ENCODE measurements around the gene RBP3. TPM values are rescaled to one million over a fixed set of nuclear protein-coding genes. Genes with fewer than 3 reads are reported as not detected.

The RBP3 gene
- total RNA-seq, 1 experiment from 2014 or later: not detected

GRCh38 chr10:47319784-47320183, 28.4 kb upstream of the RBP3 start:
- DNase-seq (ENCODE audit: low read depth, low spot score) (no peak), ATAC-seq (no peak)
- no peaks in the 10 kb centered on the region for H3K36me3 ChIP-seq (ENCODE audit: control insufficient read depth, insufficient read depth, low read length)
- H3K4me1 ChIP-seq (ENCODE audit: control insufficient read depth, insufficient read depth, low read length): no peaks in the 10 kb centered on the region
- no peak for TF ChIP-seq SIN3A (IDR thresholded peaks at IDR 0.05; ENCODE audit: borderline replicate concordance, insufficient read depth, low read depth, low read length)
- no peak for TF ChIP-seq CTCF (IDR thresholded peaks at IDR 0.05)
- no peak for TF ChIP-seq TCF7L2 (IDR thresholded peaks at IDR 0.05; ENCODE audit: low read depth, low read length)
- no peak for TF ChIP-seq REST (IDR thresholded peaks at IDR 0.05; ENCODE audit: insufficient read depth in 1 of 2, low read depth in 2 of 2, low read length in 1 of 2)
- TF ChIP-seq POLR2AphosphoS5 (IDR thresholded peaks at IDR 0.05; ENCODE audit: low read depth, low read length): no peak
- H3K4me3 ChIP-seq (ENCODE audit: low read depth in 2 of 2, low read length in 2 of 2): no peak overlapping the region
- intact Hi-C loops (cut with micrococcal nuclease; ENCODE audit: unreplicated experiment) (no loop called here), in situ Hi-C loops (cut with HindIII; ENCODE audit: low pct_unique_long_range_greater_than_20kb, low sequenced_read_pairs) (no loop called here)
- BruUV-seq (replicated peaks): no TSS peak
- H3K27me3 ChIP-seq (ENCODE audit: control insufficient read depth, insufficient read depth, low read length): peaks cover 6% of the 10 kb centered on the region; the same call in 1 of the 2 replicates
- H3K27ac ChIP-seq (ENCODE audit: low read length): no peak overlapping the region
- no peaks in the 10 kb centered on the region for H3K9me3 ChIP-seq (ENCODE audit: control insufficient read depth, insufficient read depth, low read depth, low read length)
- POLR2A ChIA-PET: no interaction called here
- CTCF ChIA-PET: no interaction called here

GRCh38 chr10:47320812-47321211, 27.4 kb upstream of the RBP3 start:
- no TSS peak for BruUV-seq (replicated peaks)

More at GRCh38 chr10:47320812-47321211, 27.4 kb upstream of the RBP3 start:
- Histone ChIP-seq H3K27ac (ENCODE audit: low read length) (no peak overlapping the region), H3K4me3 (ENCODE audit: low read depth in 2 of 2, low read length in 2 of 2) (no peak overlapping the region), H3K9me3 (ENCODE audit: control insufficient read depth, insufficient read depth, low read depth, low read length) (no peaks in the 10 kb centered on the region), H3K36me3 (ENCODE audit: control insufficient read depth, insufficient read depth, low read length) (no peaks in the 10 kb centered on the region), H3K27me3 (ENCODE audit: control insufficient read depth, insufficient read depth, low read length) (peaks cover 8% of the 10 kb centered on the region; the same call in 1 of the 2 replicates), H3K4me1 (ENCODE audit: control insufficient read depth, insufficient read depth, low read length) (no peaks in the 10 kb centered on the region)
- in situ Hi-C loops (cut with HindIII; ENCODE audit: low pct_unique_long_range_greater_than_20kb, low sequenced_read_pairs) (no loop called here), intact Hi-C loops (cut with micrococcal nuclease; ENCODE audit: unreplicated experiment) (no loop called here)
- no peak for TF ChIP-seq POLR2AphosphoS5 (IDR thresholded peaks at IDR 0.05; ENCODE audit: low read depth, low read length)
- no peak for TF ChIP-seq REST (IDR thresholded peaks at IDR 0.05; ENCODE audit: insufficient read depth in 1 of 2, low read depth in 2 of 2, low read length in 1 of 2)
- no peak for TF ChIP-seq TCF7L2 (IDR thresholded peaks at IDR 0.05; ENCODE audit: low read depth, low read length)
- ChIA-PET CTCF (no interaction called here), POLR2A (no interaction called here)
- ATAC-seq: no peak
- no peak for DNase-seq (ENCODE audit: low read depth, low spot score)
